HepG2 (cell line): ENCODE results near the gene NOL4L. TPM values are rescaled to one million over a fixed set of nuclear protein-coding genes. Genes with fewer than 3 reads are reported as not detected.

Source experiments
- ATF6 ChIP-seq: sonication (generic); formaldehyde crosslinking; conservative IDR thresholded peaks from 2 replicates; pipeline ENCODE4 v1.4.0; 2020; ENCODE audit warnings: missing genetic modification reagents
- CBX1 ChIP-seq: IDR thresholded peaks from one replicate; pipeline ENCODE4 v1.6.1; 2016; ENCODE audit warnings: antibody characterized with exemption, low read depth
- CERS6 ChIP-seq: sonication (generic); formaldehyde crosslinking; IDR thresholded peaks from 2 replicates; pipeline ENCODE4 v1.5.0; 2020; ENCODE audit warnings: missing genetic modification reagents
- CREM ChIP-seq, 2 experiments: sonication (generic) in 1 of 2; formaldehyde crosslinking in 1 of 2; IDR thresholded peaks; 2 replicates each; pipeline versions ENCODE4 v1.4.0 to v1.6.1; 2016 to 2020; ENCODE audit warnings: antibody characterized with exemption in 1 of 2, mild to moderate bottlenecking in 1 of 2, missing genetic modification reagents in 1 of 2
- DMAP1 ChIP-seq: IDR thresholded peaks from 2 replicates; pipeline ENCODE4 v1.6.1; 2016
- E2F5 ChIP-seq: sonication (generic); formaldehyde crosslinking; conservative IDR thresholded peaks from 2 replicates; pipeline ENCODE4 v1.4.0; 2020; ENCODE audit warnings: missing genetic modification reagents
- HES4 ChIP-seq: sonication (generic); formaldehyde crosslinking; IDR thresholded peaks from 2 replicates; pipeline ENCODE4 v1.9.0; 2021; ENCODE audit warnings: mild to moderate bottlenecking, missing genetic modification reagents, borderline replicate concordance
- KDM1A ChIP-seq: IDR thresholded peaks from 2 replicates; pipeline ENCODE4 v1.6.1; 2016; ENCODE audit warnings: missing compliant biosample characterization
- KLF15 ChIP-seq: sonication (generic); formaldehyde crosslinking; IDR thresholded peaks from 2 replicates; pipeline ENCODE4 v1.8.1; 2023; ENCODE audit warnings: borderline replicate concordance, mild to moderate bottlenecking, inconsistent platforms, missing genetic modification reagents, mixed read lengths
- KMT2A ChIP-seq: sonication (generic); formaldehyde crosslinking; IDR thresholded peaks from 2 replicates; pipeline ENCODE4 v1.4.0; 2020; ENCODE audit warnings: missing genetic modification reagents
- MEIS2 ChIP-seq: sonication (generic); formaldehyde crosslinking; IDR thresholded peaks from 2 replicates; pipeline ENCODE4 v1.9.0; 2021; ENCODE audit warnings: mild to moderate bottlenecking, missing genetic modification reagents
- MIER3 ChIP-seq: IDR thresholded peaks from 2 replicates; pipeline ENCODE4 v1.6.1; 2016; ENCODE audit warnings: missing compliant biosample characterization, borderline replicate concordance
- MYC ChIP-seq: sonication (generic); formaldehyde crosslinking; IDR thresholded peaks from 2 replicates; pipeline ENCODE4 v1.9.0; 2021; ENCODE audit warnings: missing genetic modification reagents, borderline replicate concordance
- SMC3 ChIP-seq: IDR thresholded peaks from 2 replicates; pipeline ENCODE4 v1.6.1; 2011; ENCODE audit warnings: low read length, improper control_type of control experiment
- ZBTB2 ChIP-seq: sonication (generic); formaldehyde crosslinking; IDR thresholded peaks from 2 replicates; pipeline ENCODE4 v1.8.0; 2022; ENCODE audit warnings: low read depth, missing genetic modification reagents
- ZC3H13 ChIP-seq: sonication (generic); formaldehyde crosslinking; IDR thresholded peaks from 2 replicates; pipeline ENCODE4 v1.8.1; 2023; ENCODE audit warnings: mild to moderate bottlenecking, missing genetic modification reagents, moderate library complexity
- ZFX ChIP-seq: sonication (generic); formaldehyde crosslinking; IDR thresholded peaks from 2 replicates; pipeline ENCODE4 v1.4.0; 2020; ENCODE audit warnings: mild to moderate bottlenecking, low read depth, missing genetic modification reagents, moderate library complexity
- ZNF180 ChIP-seq: sonication (generic); formaldehyde crosslinking; IDR thresholded peaks from 2 replicates; pipeline ENCODE4 v1.4.0; 2020; ENCODE audit warnings: low read depth, missing genetic modification reagents, borderline replicate concordance
- ZNF232 ChIP-seq: sonication (generic); formaldehyde crosslinking; IDR thresholded peaks from 2 replicates; pipeline ENCODE4 v1.4.0; 2020; ENCODE audit warnings: missing genetic modification reagents, borderline replicate concordance
- ZNF383 ChIP-seq: sonication (generic); formaldehyde crosslinking; IDR thresholded peaks from 2 replicates; pipeline ENCODE4 v1.4.0; 2020; ENCODE audit warnings: missing genetic modification reagents, mild to moderate bottlenecking, borderline replicate concordance
- ZNF432 ChIP-seq: sonication (generic); formaldehyde crosslinking; IDR thresholded peaks from 2 replicates; pipeline ENCODE4 v1.5.0; 2020; ENCODE audit warnings: missing genetic modification reagents, mild to moderate bottlenecking, borderline replicate concordance
- ZNF558 ChIP-seq: sonication (generic); formaldehyde crosslinking; IDR thresholded peaks from 2 replicates; pipeline ENCODE4 v1.9.0; 2022; ENCODE audit warnings: mild to moderate bottlenecking, missing genetic modification reagents, borderline replicate concordance
- polyA plus RNA-seq, 8 experiments: library from polyadenylated mRNA; depleted of rRNA in 3 of 8; stranded (reverse) in 7 of 8; unstranded in 1 of 8; fragments of >200 nt; fragmentation: Illumina TruSeq in 4 of 8; extraction: Trizol in 4 of 8; gene quantifications; 2 replicates each; pipeline versions ENCODE4 v1.2.1 to v1.2.3, GENCODE V29; 2011 to 2016; ENCODE audit warnings: low read depth in 4 of 8, missing spikeins in 1 of 8, mixed read lengths in 1 of 8; ENCODE audit not compliant: insufficient read depth in 1 of 8
- total RNA-seq, 5 experiments: library from RNA; depleted of rRNA; stranded (reverse); fragments of >200 nt; fragmentation: Illumina TruSeq; extraction: Trizol; gene quantifications; 2 replicates each; pipeline ENCODE4 v1.2.3, GENCODE V29; 2016; ENCODE audit warnings: low read depth in 1 of 5

Gene NOL4L
- total and polyA plus RNA-seq, 2 of the 13 experiments (the other 11 are each of a cell fraction or from before 2014, with no cell fraction given): 16.6 to 35.4 TPM

- no peak; the same call in 1 of the 2 replicates for TF ChIP-seq ATF6 (CRISPR knock-in tag)
- no peak for TF ChIP-seq CBX1
- no peak for TF ChIP-seq KLF15 (CRISPR knock-in tag)
- TF ChIP-seq ZNF180: no peak
- no peak for TF ChIP-seq E2F5 (CRISPR knock-in tag)
- no peak for TF ChIP-seq ZNF383 (CRISPR knock-in tag)
- peak; percentile 23; the same call in 1 of the 2 replicates for TF ChIP-seq ZC3H13
- TF ChIP-seq CREM (IDR thresholded peaks at IDR 0.05): no peak
- no peak for TF ChIP-seq CREM (CRISPR knock-in tag; IDR thresholded peaks at IDR 0.05)
- TF ChIP-seq HES4 (CRISPR knock-in tag): peak; percentile 35; the same call in 1 of the 2 replicates
- TF ChIP-seq ZNF232 (CRISPR knock-in tag): peak; percentile 30; the same call in 1 of the 2 replicates
- 0 out of 2 replicates have a peak, but pooled peaks have one; percentile 44 for TF ChIP-seq DMAP1 (CRISPR knock-in tag)
- TF ChIP-seq MYC (CRISPR knock-in tag): peak; percentile 82; the same call in 1 of the 2 replicates
- TF ChIP-seq KDM1A (CRISPR knock-in tag): no peak
- peak; percentile 14; the same call in 1 of the 2 replicates for TF ChIP-seq KMT2A (CRISPR knock-in tag)
- TF ChIP-seq ZNF432 (CRISPR knock-in tag): no peak
- 0 out of 2 replicates have a peak, but pooled peaks have one; percentile 57 for TF ChIP-seq CERS6 (CRISPR knock-in tag)
- no peak for TF ChIP-seq SMC3
- TF ChIP-seq MEIS2 (CRISPR knock-in tag): peak; percentile 47; the same call in 1 of the 2 replicates
- TF ChIP-seq MIER3 (CRISPR knock-in tag): no peak
- TF ChIP-seq ZFX: peak; percentile 0; the same call in 1 of the 2 replicates
- TF ChIP-seq ZNF558: no peak
- peak; percentile 13; the same call in 1 of the 2 replicates for TF ChIP-seq ZBTB2
These were observed 100.7 kb downstream of the NOL4L start (continued) for GRCh38 chr20:32484225-32484957.
